Ovary (tissue), 3 donors: Measurements from ENCODE around the gene ITSN2.
"Not testable (repeated sequence)": the region's sequence is repeated elsewhere in the genome, so short reads cannot be mapped to it uniquely, and the experiment has no call there.

ENCODE experiments used
- EP300 ChIP-seq: sonication (generic); formaldehyde crosslinking; IDR thresholded peaks from one replicate; pipeline ENCODE4 v1.6.1; 2017; ENCODE audit warnings: antibody characterized with exemption
- POLR2A ChIP-seq: fragments of 450-650 bp; IDR thresholded peaks from one replicate; pipeline ENCODE4 v1.6.1; 2017; ENCODE audit warnings: antibody characterized with exemption, mild to moderate bottlenecking, moderate library complexity
- TF ChIP-seq, protein P1 (sequence below), 3 donors: fragments of 450-650 bp in 2 of 3; fragments of 200-600 bp in 1 of 3; IDR thresholded peaks; one replicate each; pipeline versions ENCODE4 v1.5.1 to v1.8.0; 2016 to 2022; ENCODE audit warnings: antibody characterized with exemption in 3 of 3, mild to moderate bottlenecking in 1 of 3
- donor health status: DM: no; HTN: no; CAD: no.

DNA sequence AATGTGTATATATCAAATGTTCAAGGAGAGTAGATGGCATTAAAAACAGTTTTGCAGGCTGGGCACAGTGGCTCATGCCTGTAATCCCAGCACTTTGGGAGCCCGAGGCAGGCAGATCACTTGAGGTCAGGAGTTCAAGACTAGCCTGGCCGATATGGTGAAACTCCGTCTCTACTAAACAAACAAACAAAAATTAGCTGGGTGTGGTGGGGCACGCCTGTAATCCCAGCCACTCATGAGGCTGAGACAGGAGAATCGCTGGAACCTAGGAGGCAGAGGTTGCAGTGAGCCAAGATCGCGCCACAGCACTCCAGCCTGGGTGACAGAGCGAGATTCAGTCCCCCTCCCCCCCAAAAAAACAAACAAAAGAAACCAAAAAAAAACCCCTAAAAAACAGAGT is 48.4 kb upstream of the ITSN2 start:
- TF ChIP-seq, protein P1, sequence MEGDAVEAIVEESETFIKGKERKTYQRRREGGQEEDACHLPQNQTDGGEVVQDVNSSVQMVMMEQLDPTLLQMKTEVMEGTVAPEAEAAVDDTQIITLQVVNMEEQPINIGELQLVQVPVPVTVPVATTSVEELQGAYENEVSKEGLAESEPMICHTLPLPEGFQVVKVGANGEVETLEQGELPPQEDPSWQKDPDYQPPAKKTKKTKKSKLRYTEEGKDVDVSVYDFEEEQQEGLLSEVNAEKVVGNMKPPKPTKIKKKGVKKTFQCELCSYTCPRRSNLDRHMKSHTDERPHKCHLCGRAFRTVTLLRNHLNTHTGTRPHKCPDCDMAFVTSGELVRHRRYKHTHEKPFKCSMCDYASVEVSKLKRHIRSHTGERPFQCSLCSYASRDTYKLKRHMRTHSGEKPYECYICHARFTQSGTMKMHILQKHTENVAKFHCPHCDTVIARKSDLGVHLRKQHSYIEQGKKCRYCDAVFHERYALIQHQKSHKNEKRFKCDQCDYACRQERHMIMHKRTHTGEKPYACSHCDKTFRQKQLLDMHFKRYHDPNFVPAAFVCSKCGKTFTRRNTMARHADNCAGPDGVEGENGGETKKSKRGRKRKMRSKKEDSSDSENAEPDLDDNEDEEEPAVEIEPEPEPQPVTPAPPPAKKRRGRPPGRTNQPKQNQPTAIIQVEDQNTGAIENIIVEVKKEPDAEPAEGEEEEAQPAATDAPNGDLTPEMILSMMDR (IDR thresholded peaks at IDR 0.05) = not testable (repeated sequence)
- not testable (repeated sequence) for TF ChIP-seq POLR2A, EP300
